GM18867 (cell line): ENCODE results near the gene APOL1.
"Not testable (repeated sequence)": the region's sequence is repeated elsewhere in the genome, so short reads cannot be mapped to it uniquely, and the experiment has no call there.

Source experiments
- ATAC-seq: cut with Tn5 transposase; IDR thresholded peaks from one replicate; pipeline ENCODE4 v1.9.1; 2021; ENCODE audit warnings: mild to moderate bottlenecking, moderate library complexity; ENCODE audit not compliant: unreplicated experiment

The APOL1 gene

DNA sequence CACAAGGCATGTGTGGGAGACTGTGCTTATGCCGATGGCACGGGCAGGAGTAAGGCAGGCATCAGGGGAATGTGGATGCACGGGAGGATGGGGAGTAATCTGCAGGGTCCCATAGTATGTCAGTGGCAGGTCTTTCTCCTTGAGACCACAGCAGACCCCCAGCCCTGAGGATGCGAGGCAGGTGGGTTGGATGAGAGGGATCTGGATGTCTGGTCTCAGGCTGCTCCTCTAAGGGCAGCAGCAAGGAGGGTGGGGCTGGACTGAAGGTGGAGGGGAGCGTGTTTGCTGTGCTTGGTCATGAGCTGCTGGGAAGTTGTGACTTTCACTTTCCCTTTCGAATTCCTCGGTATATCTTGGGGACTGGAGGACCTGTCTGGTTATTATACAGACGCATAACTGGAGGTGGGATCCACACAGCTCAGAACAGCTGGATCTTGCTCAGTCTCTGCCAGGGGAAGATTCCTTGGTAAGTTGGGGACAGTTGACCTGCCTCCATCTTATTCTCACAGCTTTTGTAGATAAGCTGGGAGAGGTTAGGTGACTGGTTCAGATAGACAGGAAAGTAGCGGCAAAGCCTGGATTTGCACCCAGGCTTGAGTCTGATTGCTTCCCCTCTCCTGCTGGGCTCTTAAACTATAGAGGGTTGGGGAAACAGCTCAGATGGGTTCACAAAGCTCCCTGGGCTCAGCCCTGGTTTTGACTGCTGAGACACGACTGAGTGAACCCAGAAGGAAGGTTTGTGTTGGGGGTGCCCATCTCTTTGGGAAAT lies at the start of gene APOL1:
Gene APOL1 (plus strand): TSS at position 380 of the 769 bp plus-strand sequence. CDS start 1,823 bp downstream, outside the sequence.
- no peak for ATAC-seq

DNA sequence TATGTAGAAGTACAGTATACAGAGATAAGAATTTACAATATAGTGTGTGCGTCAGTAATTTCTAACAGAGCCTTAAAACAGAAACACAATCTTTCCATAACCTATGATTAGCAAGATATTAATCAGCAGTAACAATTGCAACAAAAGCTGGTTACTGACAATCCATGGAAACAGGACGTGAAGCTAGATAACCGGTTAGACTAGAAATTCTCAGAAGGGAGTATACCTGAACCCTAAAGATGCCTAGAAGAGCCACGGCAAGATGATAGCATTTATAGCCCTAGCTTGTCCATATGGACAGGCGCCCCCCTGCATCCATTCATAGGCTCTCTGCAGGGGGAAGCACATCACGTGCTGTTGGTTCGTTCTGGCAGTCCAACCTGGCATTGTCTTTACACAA lies 49.5 kb upstream of the APOL1 start:
- ATAC-seq: not testable (repeated sequence)

- no peak for ATAC-seq
Measured at GRCh38 chr22:36204001-36204631, 48.8 kb upstream of the APOL1 start.

- no peak for ATAC-seq
Measured at GRCh38 chr22:36204632-36205015, 48.3 kb upstream of the APOL1 start.

- ATAC-seq: not testable (repeated sequence)
Measured at GRCh38 chr22:36205573-36205972, 47.4 kb upstream of the APOL1 start.

DNA sequence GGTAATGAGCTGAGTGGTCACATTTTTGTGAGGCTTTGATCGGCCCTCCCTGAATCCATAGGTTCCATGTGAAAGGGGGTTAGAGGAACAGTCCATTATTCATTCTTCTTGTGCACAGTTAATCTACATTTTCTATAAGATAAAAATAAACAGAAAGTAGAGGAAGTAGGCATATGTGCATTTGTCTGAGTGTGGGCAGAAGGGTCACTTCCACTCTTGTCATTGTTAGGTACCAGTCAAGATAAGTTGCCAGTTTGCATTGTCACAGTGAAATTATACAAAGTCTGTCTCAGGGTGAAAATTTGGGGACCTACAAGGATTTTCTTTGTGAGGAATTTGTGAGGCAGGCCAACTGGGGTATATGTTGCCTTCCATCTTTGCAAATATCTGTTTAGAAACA lies 46.7 kb upstream of the APOL1 start:
- no peak for ATAC-seq

DNA sequence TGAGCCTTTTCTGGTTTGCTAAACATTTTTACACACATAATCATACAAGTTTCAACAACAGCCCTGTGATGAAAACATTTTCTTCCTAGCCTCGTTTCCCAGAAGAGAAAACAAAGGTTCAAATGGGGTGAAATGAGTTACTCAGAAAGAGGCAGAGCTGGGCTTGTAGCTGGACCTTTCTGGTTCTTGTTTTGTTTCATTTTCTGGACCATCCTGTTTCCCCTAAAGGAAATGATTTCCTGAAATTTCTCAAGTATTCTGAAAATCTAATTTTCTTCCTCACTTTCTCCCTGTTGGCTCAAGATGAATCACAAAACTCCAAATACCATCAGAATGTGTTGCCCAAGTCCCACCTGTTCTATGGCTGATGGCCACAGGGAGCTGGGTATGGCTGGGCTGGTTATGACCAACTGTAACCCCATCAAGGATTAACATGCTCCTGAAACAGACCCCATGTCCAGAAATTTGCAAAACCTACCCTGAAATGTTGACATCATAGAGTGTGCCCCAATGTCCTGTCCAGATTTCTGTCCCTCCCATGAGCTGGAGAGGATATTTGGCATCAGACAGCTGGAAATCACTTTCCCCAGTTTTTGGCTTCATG lies 44.7 kb upstream of the APOL1 start:
- ATAC-seq: no peak

DNA sequence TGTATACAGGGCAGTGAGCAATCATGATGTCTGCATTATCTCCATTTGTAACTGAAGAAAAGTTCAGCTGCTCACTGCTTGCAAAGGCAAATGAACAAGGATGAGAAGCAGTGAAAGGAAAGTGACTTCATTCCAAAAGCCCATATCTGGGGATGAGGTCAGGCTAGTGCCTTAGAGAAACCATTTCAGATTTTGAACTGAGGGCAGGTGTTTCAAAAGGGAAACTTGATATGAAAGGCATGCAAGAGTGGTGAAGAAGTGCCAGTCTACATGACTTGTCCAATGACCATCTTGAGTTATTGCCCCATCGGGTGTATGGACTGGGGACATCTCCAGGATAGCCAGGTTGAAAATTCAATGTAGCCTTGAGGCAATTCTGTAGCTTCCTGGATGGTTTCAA lies 44.0 kb upstream of the APOL1 start:
- ATAC-seq: no peak

DNA sequence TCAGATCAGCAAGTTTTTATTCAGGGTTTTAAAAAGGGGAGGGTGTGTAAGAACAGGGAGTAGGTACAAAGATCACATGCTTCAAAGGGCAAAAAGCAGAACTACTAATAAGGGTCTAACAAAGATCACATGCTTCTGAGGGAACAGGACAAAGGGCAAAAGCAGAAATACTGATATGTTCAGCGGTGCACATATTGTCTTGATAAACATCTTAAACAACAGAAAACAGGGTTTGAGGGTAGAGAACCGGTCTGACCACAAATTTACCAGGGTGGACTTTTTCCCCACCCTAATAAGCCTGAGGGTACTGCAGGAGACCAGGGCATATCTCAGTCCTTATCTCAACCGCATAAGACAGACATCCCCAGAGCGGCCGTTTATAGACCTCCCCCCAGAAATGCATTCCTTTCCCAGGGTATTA lies 43.4 kb upstream of the APOL1 start:
- ATAC-seq: not testable (repeated sequence)

- no peak for ATAC-seq
Measured at GRCh38 chr22:36210224-36210623, 42.7 kb upstream of the APOL1 start.

DNA sequence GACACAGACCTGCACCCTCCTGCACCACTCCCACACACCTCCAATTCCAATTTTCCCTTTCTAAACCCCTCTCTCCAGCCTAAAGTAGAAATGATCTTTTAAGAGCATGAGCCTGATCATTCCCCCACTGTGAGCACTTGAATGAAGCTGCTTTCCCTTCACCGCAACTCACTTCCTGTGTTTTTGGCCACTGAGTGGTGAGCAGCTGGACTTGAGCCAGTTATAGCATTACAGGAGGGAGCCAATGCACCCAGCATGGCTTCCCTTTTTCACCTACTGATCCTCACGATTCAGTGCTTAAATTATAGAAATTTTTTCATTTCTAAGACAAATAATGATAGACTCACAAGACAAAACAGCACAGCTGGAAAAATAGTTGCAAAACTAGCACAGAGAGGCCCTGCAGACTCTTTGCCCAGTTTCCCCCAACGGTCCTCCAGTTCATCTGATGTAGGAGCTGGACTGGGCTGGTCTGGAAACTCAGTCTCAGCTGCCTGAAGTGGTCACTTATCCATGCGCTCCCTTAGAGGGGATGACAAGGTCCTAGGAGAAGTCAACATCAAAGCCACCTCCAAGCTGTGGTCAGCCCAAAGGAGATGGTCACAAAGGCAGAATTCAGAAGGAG lies 41.6 kb upstream of the APOL1 start:
- ATAC-seq: no peak

DNA sequence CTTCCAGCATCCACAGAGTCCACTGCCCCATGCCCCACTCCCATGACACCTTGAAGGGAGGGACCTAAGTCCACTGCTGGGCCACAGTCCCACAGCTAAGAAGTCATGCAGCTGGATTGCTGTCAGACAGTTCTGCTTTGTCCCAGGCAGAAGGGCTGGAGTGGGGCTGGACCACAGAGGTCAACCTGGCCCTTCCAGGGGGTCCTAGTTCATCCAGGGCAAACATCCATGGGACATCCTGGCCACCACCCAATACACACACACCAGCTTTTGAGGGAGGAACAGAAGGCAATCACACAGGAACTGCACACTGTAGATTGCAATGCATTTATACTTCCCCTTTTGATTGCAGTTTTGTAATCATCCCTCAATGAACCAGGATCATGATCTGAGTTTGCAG lies 40.0 kb upstream of the APOL1 start:
- ATAC-seq: no peak

- no peak for ATAC-seq
Measured at GRCh38 chr22:36213586-36213985, 39.3 kb upstream of the APOL1 start.

- no peak for ATAC-seq
Measured at GRCh38 chr22:36215981-36216380, 37.0 kb upstream of the APOL1 start.

GRCh38 chr22:36218648-36219193 lies 34.2 kb upstream of the APOL1 start:
- no peak for ATAC-seq

GRCh38 chr22:36220451-36220921 lies 32.4 kb upstream of the APOL1 start:
- no peak for ATAC-seq

- ATAC-seq: no peak
Measured at GRCh38 chr22:36221799-36222751, 30.9 kb upstream of the APOL1 start.

DNA sequence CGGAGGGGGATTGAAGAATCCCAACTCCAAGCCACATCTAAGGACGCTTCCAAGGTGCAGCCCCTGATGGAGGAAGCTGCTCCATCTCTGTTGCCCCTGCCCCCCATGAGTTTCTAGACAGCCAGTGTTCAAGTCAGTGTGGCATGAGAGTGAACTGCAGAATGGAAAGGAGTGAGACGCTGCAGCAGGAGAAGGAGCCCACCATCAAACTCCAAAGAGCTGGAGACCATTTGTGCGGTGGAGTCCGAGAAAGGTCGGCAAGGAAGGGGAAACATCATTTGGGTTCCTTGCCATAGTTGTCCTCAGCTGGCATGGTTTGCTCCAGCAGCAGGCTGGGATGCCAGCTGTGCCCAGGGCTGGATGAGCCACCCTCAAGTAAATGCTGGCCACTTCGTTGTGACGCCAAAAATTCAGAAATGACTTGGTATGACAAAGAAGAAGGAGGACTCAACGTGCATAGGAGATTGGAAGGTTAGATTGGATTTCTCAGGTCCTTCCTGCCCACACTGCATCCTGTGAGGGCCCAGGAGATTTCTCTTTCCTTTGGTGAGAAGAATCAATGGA lies 30.0 kb upstream of the APOL1 start:
- ATAC-seq: no peak

DNA sequence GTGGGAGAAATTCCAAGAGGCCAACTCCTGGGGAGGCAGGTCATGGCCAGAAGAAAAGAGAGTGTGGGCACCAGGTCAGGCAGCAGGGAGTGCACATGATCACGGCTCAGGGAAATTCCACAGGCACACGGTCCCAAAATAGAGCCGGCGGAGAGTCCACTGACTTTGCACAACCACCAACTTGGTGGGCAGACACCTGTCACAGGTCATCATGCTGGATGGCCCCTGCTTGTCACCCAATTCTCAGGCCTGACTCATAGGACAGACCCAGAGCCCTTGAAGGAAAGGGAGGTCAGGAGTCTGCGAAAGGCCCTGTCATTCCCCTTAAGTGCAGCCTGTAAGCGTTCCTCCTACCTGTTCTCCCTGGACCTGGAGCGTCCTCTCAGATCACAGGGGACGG lies 29.4 kb upstream of the APOL1 start:
- ATAC-seq: no peak

- ATAC-seq: no peak
Measured at GRCh38 chr22:36224245-36224644, 28.7 kb upstream of the APOL1 start.
